K562 (cell line): ENCODE data around the gene LRMDA. TPM values are rescaled to one million over a fixed set of nuclear protein-coding genes. Genes with fewer than 3 reads are reported as not detected.

ENCODE experiments used
- ATAC-seq: fragments of 200-7000 bp; cut with Tn5 transposase; 3 replicates; pipeline ENCODE4 v1.9.1; 2020; ENCODE audit warnings: moderate library complexity
- BruUV-seq: library from RNA; stranded (reverse); fragments of 400-500 nt; replicated peaks from 2 replicates; lab custom pipeline; 2021; lab: Mats Ljungman, UMichigan
- CTCF ChIA-PET: fragments of 300-600 bp; formaldehyde crosslinking; extraction: SDS; loops from one replicate; lab custom pipeline; 2021; ENCODE audit warnings: low intra/inter-chr PET ratio; lab: Yijun Ruan, JAX
- POLR2A ChIA-PET: fragments of 300-600, 350-650 bp; sonication (Branson Sonifier 250); formaldehyde crosslinking; extraction: SDS; loops from one replicate; lab custom pipeline; 2021; ENCODE audit warnings: antibody characterized with exemption, inconsistent platforms; lab: Yijun Ruan, JAX
- DNase-seq, 4 experiments: peaks; one replicate each; pipeline versions ENCODE4 v3.0.0 to v3.0.0-alpha.2; 2011 to 2018; ENCODE audit warnings: low spot score in 3 of 4, mixed read lengths in 3 of 4; ENCODE audit errors: extremely low read depth in 1 of 4
- FAIRE-seq: peaks from 2 replicates; lab custom pipeline; 2011; peaks lifted over from hg19 to GRCh38; lab: Jason Lieb, UNC
- H2AFZ ChIP-seq: 2 replicates; pipeline ENCODE4 v1.6.0; 2011; ENCODE audit warnings: low read depth, low read length, control low read depth, inconsistent platforms
- H3K27ac ChIP-seq: fragments of 200-600 bp; 3 replicates; pipeline ENCODE4 v1.8.0; 2011; ENCODE audit warnings: low read depth, mild to moderate bottlenecking, control low read depth, inconsistent platforms, low read length, moderate library complexity, mixed read lengths; ENCODE audit errors: extremely low read depth
- H3K27me3 ChIP-seq, 2 experiments: fragments of 300-600 bp in 1 of 2; 2 replicates in 1 of 2; 3 replicates in 1 of 2; pipeline versions ENCODE4 v1.6.0 to v1.8.0; 2011; ENCODE audit warnings: inconsistent platforms in 2 of 2, low read length in 2 of 2, mild to moderate bottlenecking in 1 of 2, mixed read lengths in 1 of 2, moderate library complexity in 1 of 2; ENCODE audit not compliant: control insufficient read depth in 2 of 2, insufficient read depth in 2 of 2
- H3K36me3 ChIP-seq: fragments of 300-600 bp; 3 replicates; pipeline ENCODE4 v1.8.0; 2011; ENCODE audit warnings: mild to moderate bottlenecking, low read length, inconsistent platforms; ENCODE audit not compliant: control insufficient read depth, insufficient read depth
- H3K4me1 ChIP-seq, 2 experiments: fragments of 200-600 bp in 1 of 2; replicated peaks in 1 of 2; 2 replicates in 1 of 2; 3 replicates in 1 of 2; pipeline versions ENCODE4 v1.5.1 to v1.8.0; 2011; ENCODE audit warnings: inconsistent platforms in 2 of 2, low read length in 2 of 2, mild to moderate bottlenecking in 1 of 2, mixed read lengths in 1 of 2, moderate library complexity in 1 of 2; ENCODE audit not compliant: control insufficient read depth in 2 of 2, insufficient read depth in 2 of 2
- H3K4me2 ChIP-seq: 2 replicates; pipeline ENCODE4 v1.6.1; 2011; ENCODE audit warnings: low read length, control low read depth, inconsistent platforms, mixed read lengths; ENCODE audit not compliant: insufficient read depth
- H3K4me3 ChIP-seq: fragments of 200-600 bp; sonication (generic), shearing (Covaris generic); 2 replicates; pipeline ENCODE4 v1.5.1; 2016; ENCODE audit warnings: control low read depth, inconsistent platforms
- H3K79me2 ChIP-seq: fragments of 200-600 bp; 3 replicates; pipeline ENCODE4 v1.8.0; 2011; ENCODE audit warnings: low read length, inconsistent platforms; ENCODE audit not compliant: control insufficient read depth, insufficient read depth
- H3K9ac ChIP-seq, 2 experiments: 2 replicates each; pipeline versions ENCODE4 v1.6.0 to v1.6.1; 2011; ENCODE audit warnings: low read depth in 2 of 2, low read length in 2 of 2, control low read depth in 1 of 2, inconsistent platforms in 1 of 2, mild to moderate bottlenecking in 1 of 2, mixed read lengths in 1 of 2; ENCODE audit not compliant: insufficient read depth in 1 of 2
- H3K9me1 ChIP-seq: one replicate; pipeline ENCODE4 v1.6.0; 2011; ENCODE audit warnings: inconsistent platforms, mild to moderate bottlenecking, low read length, moderate library complexity; ENCODE audit not compliant: control insufficient read depth, insufficient read depth
- H3K9me3 ChIP-seq: replicated peaks from 2 replicates; pipeline ENCODE4 v1.5.1; 2011; ENCODE audit warnings: low read depth, low read length, inconsistent platforms; ENCODE audit not compliant: control insufficient read depth, insufficient read depth
- H4K20me1 ChIP-seq: replicated peaks from 2 replicates; pipeline ENCODE4 v1.6.1; 2011; ENCODE audit warnings: low read length, inconsistent platforms, mixed read lengths; ENCODE audit not compliant: control insufficient read depth, insufficient read depth
- CTCF ChIP-seq, 3 experiments: IDR thresholded peaks in 2 of 3; conservative IDR thresholded peaks in 1 of 3; 2 replicates each; pipeline ENCODE4 v1.5.1; 2011 to 2012; ENCODE audit warnings: low read length in 3 of 3, mild to moderate bottlenecking in 3 of 3, control low read depth in 2 of 3, improper control_type of control experiment in 1 of 3, inconsistent platforms in 1 of 3, low read depth in 1 of 3, mixed read lengths in 1 of 3, moderate library complexity in 1 of 3; ENCODE audit not compliant: insufficient read depth in 2 of 3
- JUNB ChIP-seq: fragments of 450-650 bp; formaldehyde crosslinking; conservative IDR thresholded peaks from 2 replicates; pipeline ENCODE4 v1.4.0; 2020; ENCODE audit warnings: mild to moderate bottlenecking
- RAD21 ChIP-seq, 2 experiments: fragments of 250-450 bp in 1 of 2; fragments of 450-650 bp in 1 of 2; sonication (Bioruptor Pico) in 1 of 2; formaldehyde crosslinking in 1 of 2; IDR thresholded peaks in 1 of 2; conservative IDR thresholded peaks in 1 of 2; 2 replicates each; pipeline versions ENCODE4 v1.4.0 to v1.8.0; 2020 to 2022; ENCODE audit warnings: mild to moderate bottlenecking in 2 of 2, moderate library complexity in 1 of 2
- WGBS: fragments of 100-300 bp; shearing (Covaris generic); methylation state at CpG from one replicate; pipeline ENCODE4 v1.1.6; 2016; ENCODE audit warnings: low coverage, mixed read lengths; ENCODE audit not compliant: insufficient coverage; ENCODE audit errors: missing lambda C conversion rate; 5-methylcytosine and 5-hydroxymethylcytosine counted together
- in situ Hi-C: fragments of 300-500 bp; cut with MboI; formaldehyde crosslinking; loops from 4 replicates; pipeline ENCODE4 v1.15.0; 2018; ENCODE audit warnings: inconsistent platforms, mixed read lengths
- intact Hi-C: fragments of 100-400 bp; cut with micrococcal nuclease; formaldehyde crosslinking; loops from 2 replicates; pipeline ENCODE4 v1.14.2; 2022
- polyA plus RNA-seq, 8 experiments: library from polyadenylated mRNA; depleted of rRNA in 4 of 8; stranded (reverse) in 5 of 8; unstranded in 3 of 8; fragments of >200 nt; fragmentation: Nextera tagmentation in 2 of 8; fragmentation: Illumina TruSeq in 1 of 8; extraction: Ambion mirVana in 2 of 8; extraction: Trizol in 1 of 8; gene quantifications; 2 replicates each; pipeline versions ENCODE4 v1.2.1 to v1.2.3, GENCODE V29; 2011 to 2014; ENCODE audit warnings: inconsistent platforms in 1 of 8, missing spikeins in 1 of 8
- total RNA-seq, 7 experiments: library from RNA; depleted of rRNA in 6 of 7; stranded (reverse); fragments of >200 nt in 6 of 7; fragmentation: Illumina TruSeq in 2 of 7; extraction: Trizol in 2 of 7; gene quantifications; 2 replicates each; pipeline versions ENCODE4 v1.2.1 to v1.2.3, GENCODE V29; 2011 to 2021; ENCODE audit warnings: low replicate concordance in 1 of 7

LRMDA gene
- total and polyA plus RNA-seq, 9 of the 15 experiments (the other 6 are each of a cell fraction or from before 2014, with no cell fraction given), result 0.25 TPM; not detected in 8

- ATAC-seq (peak; percentile 78), FAIRE-seq (no peak), DNase-seq (peak; percentile 14 to 29 (median 18))
- no peak overlapping the region for H3K4me3 ChIP-seq
- no peaks in the 10 kb centered on the region for H3K27me3 ChIP-seq
- no peaks in the 10 kb centered on the region for H3K36me3 ChIP-seq
- ChIA-PET POLR2A (no interaction called here), CTCF (no interaction called here)
- no peak overlapping the region for H3K4me2 ChIP-seq
- WGBS, result 2% methylated on average over 4 of the region's 4 CpGs
- TF ChIP-seq JUNB (CRISPR knock-in tag) (no peak), CTCF (IDR thresholded peaks at IDR 0.05 in 2 of 3, conservative IDR thresholded peaks at IDR 0.05 in 1 of 3; ENCODE audit: insufficient read depth in 2 of 3, low read depth in 1 of 3, low read length in 3 of 3) (peak; percentile 22 to 43 (median 33); a peak in 3 of 6 replicates), RAD21 (CRISPR knock-in tag; conservative IDR thresholded peaks at IDR 0.05 in 1 of 2, IDR thresholded peaks at IDR 0.05 in 1 of 2) (peak in 1 of 2 experiments; percentile 35; a peak in 2 of 4 replicates)
- BruUV-seq, result no TSS peak
- in situ Hi-C loops, result no loop called here
- no peak overlapping the region for H3K9ac ChIP-seq
- H2AFZ ChIP-seq, result no peak overlapping the region
- no peaks in the 10 kb centered on the region for H3K9me3 ChIP-seq
- no peaks in the 10 kb centered on the region for H3K9me1 ChIP-seq
- peaks cover 0 to 5% of the 10 kb centered on the region in 2 experiments; a peak in 1 of 5 replicates for H3K4me1 ChIP-seq
- intact Hi-C loops, result no loop called here
- H4K20me1 ChIP-seq, result no peaks in the 10 kb centered on the region
- H3K27ac ChIP-seq, result no peak overlapping the region
- H3K79me2 ChIP-seq, result no peaks in the 10 kb centered on the region
These were observed 880.6 kb downstream of the LRMDA start for GRCh38 chr10:76311752-76312636.
